Measurements from ENCODE around the gene NPBWR2. TPM values are rescaled to one million over a fixed set of nuclear protein-coding genes. Genes with fewer than 3 reads are reported as not detected.

Gene NPBWR2
- total RNA-seq, 4 donors from 2014 or later = not detected

DNA sequence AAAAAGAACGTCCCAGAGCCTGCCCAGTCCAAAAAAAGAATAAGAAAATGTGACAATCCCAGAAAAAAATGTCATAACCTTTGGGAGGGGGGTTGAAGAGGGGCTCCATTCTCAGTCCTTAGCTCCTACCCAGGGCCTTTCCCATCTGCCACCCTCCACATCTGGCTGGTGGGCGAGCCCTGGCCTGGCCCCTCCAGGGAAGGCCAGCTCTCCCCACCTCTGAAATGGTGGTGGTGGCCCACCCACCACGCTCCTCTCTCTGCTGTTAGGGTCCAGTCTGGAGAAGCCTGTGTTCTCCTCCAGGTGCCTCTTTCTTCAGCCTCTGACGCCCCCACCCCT, 28.5 kb downstream of the NPBWR2 start:
- in situ Hi-C loops (cut with MboI; ENCODE audit: low pct_ligation_motif_present in 1 of 4, low pct_unique_long_range_greater_than_20kb in 1 of 4, low sequenced_read_pairs in 3 of 4) = no loop called here
- intact Hi-C loops (cut with DNase I; ENCODE audit: low total_unique reads) = no loop called here
- H3K27me3 ChIP-seq = peaks cover 45% of the 10 kb centered on the region
- DNase-seq = no peak
- no peaks in the 10 kb centered on the region for H3K36me3 ChIP-seq
- H3K9me3 ChIP-seq = no peaks in the 10 kb centered on the region
- 12% methylated on average over 4 of the region's 4 CpGs; no CpG with 5 or more reads in 1 of the 2 donors for WGBS, 2 donors (ENCODE audit: low coverage in 1 of 2)
- H3K4me3 ChIP-seq = peak overlapping the region; percentile 56 to 84 (median 79)
- TF ChIP-seq EP300 (IDR thresholded peaks at IDR 0.05; ENCODE audit: low read depth) = no peak
- TF ChIP-seq, protein P1, sequence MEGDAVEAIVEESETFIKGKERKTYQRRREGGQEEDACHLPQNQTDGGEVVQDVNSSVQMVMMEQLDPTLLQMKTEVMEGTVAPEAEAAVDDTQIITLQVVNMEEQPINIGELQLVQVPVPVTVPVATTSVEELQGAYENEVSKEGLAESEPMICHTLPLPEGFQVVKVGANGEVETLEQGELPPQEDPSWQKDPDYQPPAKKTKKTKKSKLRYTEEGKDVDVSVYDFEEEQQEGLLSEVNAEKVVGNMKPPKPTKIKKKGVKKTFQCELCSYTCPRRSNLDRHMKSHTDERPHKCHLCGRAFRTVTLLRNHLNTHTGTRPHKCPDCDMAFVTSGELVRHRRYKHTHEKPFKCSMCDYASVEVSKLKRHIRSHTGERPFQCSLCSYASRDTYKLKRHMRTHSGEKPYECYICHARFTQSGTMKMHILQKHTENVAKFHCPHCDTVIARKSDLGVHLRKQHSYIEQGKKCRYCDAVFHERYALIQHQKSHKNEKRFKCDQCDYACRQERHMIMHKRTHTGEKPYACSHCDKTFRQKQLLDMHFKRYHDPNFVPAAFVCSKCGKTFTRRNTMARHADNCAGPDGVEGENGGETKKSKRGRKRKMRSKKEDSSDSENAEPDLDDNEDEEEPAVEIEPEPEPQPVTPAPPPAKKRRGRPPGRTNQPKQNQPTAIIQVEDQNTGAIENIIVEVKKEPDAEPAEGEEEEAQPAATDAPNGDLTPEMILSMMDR (IDR thresholded peaks at IDR 0.05) = no peak
- peaks cover 13 to 38% (median 21%) of the 10 kb centered on the region in 4 donors for H3K4me1 ChIP-seq
- H3K27ac ChIP-seq = peak overlapping the region; percentile 59 to 78 (median 76)

DNA sequence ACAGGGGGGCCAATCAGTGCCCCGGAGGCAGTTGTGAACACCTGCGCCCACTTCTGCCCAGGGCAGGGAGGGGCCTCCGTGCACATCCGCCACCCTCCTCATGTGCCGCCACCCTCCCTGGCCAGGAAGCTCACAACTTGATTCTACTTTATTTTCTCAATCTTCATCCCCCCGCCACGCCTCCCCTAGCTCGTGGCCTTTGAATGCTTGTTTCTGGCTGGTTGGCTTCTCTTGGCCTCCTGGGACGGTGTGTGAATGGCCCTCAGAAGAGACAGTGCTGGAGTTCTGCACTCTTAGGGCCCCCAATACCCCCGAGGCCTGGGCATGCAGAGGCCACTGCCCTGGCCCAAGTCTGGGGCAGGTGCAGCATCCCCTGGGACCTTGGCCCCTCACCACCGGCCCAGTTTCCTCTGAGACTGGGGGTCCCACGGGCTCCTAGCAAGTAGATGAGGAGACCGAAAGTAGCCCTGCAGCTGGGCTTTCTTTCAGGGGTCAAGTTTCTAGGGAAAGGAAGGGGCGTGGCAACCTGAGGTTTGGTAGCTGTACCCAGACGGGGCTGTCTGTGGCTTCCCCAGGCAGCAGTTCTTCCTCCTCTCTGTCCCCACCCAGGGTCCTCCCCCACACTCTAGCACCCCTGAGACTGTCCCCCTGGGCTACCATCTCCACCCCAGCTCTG, 29.4 kb downstream of the NPBWR2 start:
- Histone ChIP-seq H3K27me3 (peaks cover 36% of the 10 kb centered on the region), H3K27ac (peak overlapping the region; percentile 59 to 78 (median 76)), H3K4me1 (peaks cover 9 to 30% (median 15%) of the 10 kb centered on the region in 4 donors), H3K4me3 (peak overlapping the region in 3 of 4 donors; percentile 56 to 84 (median 74)), H3K36me3 (no peaks in the 10 kb centered on the region), H3K9me3 (no peaks in the 10 kb centered on the region)
- intact Hi-C loops (cut with DNase I; ENCODE audit: low total_unique reads) (no loop called here), in situ Hi-C loops (cut with MboI; ENCODE audit: low pct_ligation_motif_present in 1 of 4, low pct_unique_long_range_greater_than_20kb in 1 of 4, low sequenced_read_pairs in 3 of 4) (no loop called here)
- 40 to 47% methylated on average over 2 to 15 of the region's 15 CpGs for WGBS, 2 donors (ENCODE audit: low coverage in 1 of 2)
- peak; percentile 68 for DNase-seq
- TF ChIP-seq POLR2AphosphoS5 (IDR thresholded peaks at IDR 0.05) (no peak), EP300 (IDR thresholded peaks at IDR 0.05; ENCODE audit: low read depth) (no peak), POLR2A (IDR thresholded peaks at IDR 0.05) (no peak)
- TF ChIP-seq, protein P1 (IDR thresholded peaks at IDR 0.05) = no peak

DNA sequence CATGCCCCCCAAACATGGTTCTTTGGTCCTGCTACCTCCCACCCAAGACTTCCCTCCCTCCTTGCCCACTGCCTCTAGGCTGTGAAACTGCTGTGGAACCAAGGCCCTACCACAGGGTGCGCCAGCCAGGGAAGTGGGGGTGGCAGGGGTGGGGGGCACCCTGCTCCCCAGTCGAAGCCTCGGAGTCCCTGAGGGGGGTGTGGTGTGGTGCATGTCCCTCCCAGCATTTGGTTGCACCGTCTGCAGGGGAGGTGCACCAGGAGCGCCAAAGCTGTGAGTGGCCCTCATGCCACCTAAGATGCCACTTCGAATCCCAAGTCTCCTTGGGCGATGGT, 29.9 kb downstream of the NPBWR2 start:
- intact Hi-C loops (cut with DNase I; ENCODE audit: low total_unique reads) = no loop called here
- Histone ChIP-seq H3K9me3 (no peaks in the 10 kb centered on the region), H3K27me3 (peaks cover 31% of the 10 kb centered on the region), H3K27ac (peak overlapping the region; percentile 59 to 78 (median 76)), H3K4me3 (peak overlapping the region in 2 of 4 donors; percentile 15 to 84), H3K4me1 (peaks cover 9 to 27% (median 15%) of the 10 kb centered on the region in 4 donors), H3K36me3 (no peaks in the 10 kb centered on the region)
- in situ Hi-C loops (cut with MboI; ENCODE audit: low pct_ligation_motif_present in 1 of 4, low pct_unique_long_range_greater_than_20kb in 1 of 4, low sequenced_read_pairs in 3 of 4) = no loop called here
- TF ChIP-seq POLR2A (IDR thresholded peaks at IDR 0.05) = no peak
- no peak for TF ChIP-seq EP300 (IDR thresholded peaks at IDR 0.05; ENCODE audit: low read depth)
- TF ChIP-seq POLR2AphosphoS5 (IDR thresholded peaks at IDR 0.05) = no peak
- TF ChIP-seq, protein P1 (IDR thresholded peaks at IDR 0.05) = no peak
- WGBS, 2 donors (ENCODE audit: low coverage in 1 of 2) = 51% methylated on average over 3 of the region's 7 CpGs; no CpG with 5 or more reads in 1 of the 2 donors
- no peak for DNase-seq

DNA sequence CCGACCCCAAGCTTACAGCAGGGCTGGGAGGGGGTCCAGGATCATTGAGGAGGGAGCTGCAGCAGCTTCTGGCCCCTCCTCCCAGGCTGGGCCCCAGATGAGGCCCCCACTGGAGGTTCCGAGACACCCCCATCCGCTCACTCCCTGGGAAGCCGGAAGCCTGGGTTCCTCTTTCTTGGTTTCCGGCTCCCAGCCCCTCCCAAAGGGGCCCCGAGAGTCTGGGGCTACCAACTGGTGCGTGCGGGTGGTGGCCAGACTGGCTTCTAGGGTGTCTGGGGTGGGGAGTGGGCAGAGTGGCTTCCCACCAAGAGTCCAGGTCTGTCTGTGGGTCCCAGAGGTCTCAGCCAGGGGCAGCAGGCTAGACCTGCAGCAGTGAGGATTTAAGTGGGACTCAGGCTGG, 30.3 kb downstream of the NPBWR2 start:
- Histone ChIP-seq H3K4me3 (peak overlapping the region in 2 of 4 donors; percentile 15 to 84), H3K4me1 (peaks cover 9 to 23% (median 15%) of the 10 kb centered on the region in 4 donors), H3K36me3 (no peaks in the 10 kb centered on the region), H3K9me3 (no peaks in the 10 kb centered on the region), H3K27me3 (peaks cover 27% of the 10 kb centered on the region), H3K27ac (peak overlapping the region; percentile 59 to 78 (median 76))
- TF ChIP-seq POLR2AphosphoS5 (IDR thresholded peaks at IDR 0.05) (no peak), POLR2A (IDR thresholded peaks at IDR 0.05) (no peak)
- TF ChIP-seq, protein P1 (IDR thresholded peaks at IDR 0.05) = no peak
- WGBS, 2 donors (ENCODE audit: low coverage in 1 of 2) = 80% methylated on average over 8 of the region's 8 CpGs; no CpG with 5 or more reads in 1 of the 2 donors
- intact Hi-C loops (cut with DNase I; ENCODE audit: low total_unique reads) = no loop called here
- in situ Hi-C loops (cut with MboI; ENCODE audit: low pct_ligation_motif_present in 1 of 4, low pct_unique_long_range_greater_than_20kb in 1 of 4, low sequenced_read_pairs in 3 of 4) = no loop called here
- peak; percentile 48 for DNase-seq

Measured in transverse colon (tissue), 4 donors.